RCC 7860 (cell line): ENCODE results near the gene TEX9.
"Not testable (repeated sequence)": the region's sequence is repeated elsewhere in the genome, so short reads cannot be mapped to it uniquely, and the experiment has no call there.

Experiments
- DNase-seq: peaks from one replicate; pipeline ENCODE4 v3.0.0-alpha.2; 2015; ENCODE audit warnings: low spot score
- FAIRE-seq: peaks from 2 replicates; lab custom pipeline; 2012; peaks lifted over from hg19 to GRCh38; lab: Jason Lieb, UNC

TEX9 gene

GRCh38 chr15:56361987-56362386 lies 3.2 kb upstream of the TEX9 start:
- no peak for FAIRE-seq
- DNase-seq = no peak

DNA sequence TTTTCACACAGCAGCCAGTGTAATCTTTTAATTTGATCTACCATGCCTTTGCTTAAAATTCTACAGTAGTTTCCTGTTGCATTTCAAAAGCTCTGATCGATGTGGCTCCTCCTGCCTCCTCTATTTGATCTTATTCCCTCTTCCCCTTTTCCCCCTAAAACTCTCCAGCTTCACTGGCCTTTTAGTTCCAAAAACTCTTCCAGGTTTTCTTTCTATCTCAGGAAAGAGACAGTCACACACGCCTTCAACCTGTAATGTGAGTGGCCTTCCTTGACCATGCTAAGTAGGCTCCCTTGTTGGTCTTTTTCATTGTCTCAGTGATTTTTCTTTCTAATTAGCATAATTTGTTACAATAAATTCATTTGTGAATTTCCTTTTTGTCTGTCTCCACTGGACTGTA lies 985 bp downstream of the TEX9 start:
- DNase-seq (no peak), FAIRE-seq (no peak)

DNA sequence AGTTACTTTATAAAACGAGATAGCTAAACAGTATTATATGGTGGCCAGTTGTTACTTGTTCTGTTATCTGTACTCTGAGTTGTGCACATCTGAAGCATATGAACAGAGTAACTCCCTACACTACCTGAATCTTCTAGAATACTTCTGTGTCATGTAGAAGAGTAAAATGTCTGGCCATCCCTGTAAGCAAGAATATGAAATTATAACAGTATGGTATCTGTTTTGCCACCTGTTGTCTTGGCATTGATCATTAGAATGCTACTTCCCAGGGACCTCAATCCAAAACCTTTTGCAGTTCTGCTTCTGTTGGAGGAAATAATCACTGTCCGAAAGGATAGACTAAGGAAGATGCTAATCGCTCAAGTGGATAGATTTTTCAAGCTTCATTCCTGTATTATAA lies 1.9 kb downstream of the TEX9 start:
- FAIRE-seq (no peak), DNase-seq (no peak)

- FAIRE-seq (no peak), DNase-seq (no peak)
Measured at GRCh38 chr15:56369234-56369633, 4.0 kb downstream of the TEX9 start.

DNA sequence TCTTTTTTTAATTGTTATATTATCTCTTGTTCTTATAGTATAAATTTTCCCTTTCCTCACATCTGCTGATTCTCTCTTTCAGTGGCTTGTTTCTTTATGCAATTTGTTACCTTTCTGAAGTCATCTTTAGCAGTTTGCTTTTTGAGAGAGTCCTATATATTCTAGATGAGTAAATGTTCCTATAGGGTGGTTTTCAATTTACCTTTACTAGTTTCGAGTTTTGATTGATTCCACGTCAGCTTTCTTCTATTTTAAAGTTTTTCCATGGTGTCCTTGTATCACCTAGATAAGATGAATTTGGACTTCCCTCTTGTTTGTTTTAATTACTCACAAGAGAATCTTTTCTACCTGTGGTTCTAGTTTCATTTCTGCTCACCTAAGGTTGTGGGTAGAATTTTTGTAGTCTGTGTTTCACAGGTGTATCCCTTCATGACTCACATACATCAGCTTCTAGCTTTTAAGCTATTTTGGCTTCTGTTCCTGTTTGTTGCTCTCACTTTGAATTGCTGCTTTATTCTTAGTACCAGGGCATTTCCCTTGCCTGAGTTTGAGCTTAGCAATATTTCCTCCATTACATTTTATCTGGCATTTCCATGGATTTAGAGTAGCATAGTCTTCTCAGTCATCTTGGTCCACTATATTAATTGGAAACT lies 6.4 kb downstream of the TEX9 start:
- no peak for DNase-seq
- no peak for FAIRE-seq

- not testable (repeated sequence) for DNase-seq, FAIRE-seq
Measured at GRCh38 chr15:56374693-56375092, 9.5 kb downstream of the TEX9 start.

DNA sequence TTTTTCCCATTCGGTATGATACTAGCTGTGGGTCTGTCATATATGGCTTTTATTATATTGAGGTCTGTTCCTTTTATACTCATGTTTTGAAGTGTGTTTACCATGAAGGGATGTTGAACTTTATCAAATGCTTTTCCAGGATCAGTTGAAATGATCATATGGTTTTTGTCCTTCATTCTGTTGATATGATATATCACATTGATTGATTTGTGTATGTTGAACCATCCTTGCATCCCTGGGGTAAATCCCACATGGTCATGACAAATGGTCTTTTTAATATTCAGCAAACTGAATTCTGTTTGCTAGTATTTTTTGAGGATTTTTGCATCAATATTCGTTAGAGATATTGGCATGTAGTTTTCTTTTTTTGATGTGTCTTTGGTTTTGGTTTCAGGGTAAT lies 12.6 kb downstream of the TEX9 start:
- not testable (repeated sequence) for DNase-seq, FAIRE-seq

DNA sequence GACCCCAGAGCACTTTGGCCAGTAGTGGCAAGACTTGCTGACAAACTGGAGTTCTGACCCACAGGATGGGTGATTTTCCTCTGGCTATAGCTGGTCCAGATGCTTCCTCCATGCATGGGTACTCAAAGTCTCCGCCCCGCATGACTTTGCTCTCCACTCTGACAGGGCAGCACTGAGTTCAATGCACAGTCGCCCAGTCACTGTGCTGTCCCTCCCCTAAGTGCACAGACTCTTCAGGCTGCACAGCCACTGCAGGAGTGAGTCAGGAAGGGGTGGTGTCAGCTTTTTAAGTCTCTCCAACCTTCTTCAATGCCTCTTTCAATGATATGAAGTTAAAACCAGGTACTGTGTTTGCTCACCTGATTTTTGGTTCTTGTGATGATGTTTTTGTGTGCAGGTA lies 17.8 kb downstream of the TEX9 start:
- FAIRE-seq = no peak
- no peak for DNase-seq

- DNase-seq (no peak), FAIRE-seq (no peak)
Measured at GRCh38 chr15:56385908-56386307, 20.7 kb downstream of the TEX9 start.

DNA sequence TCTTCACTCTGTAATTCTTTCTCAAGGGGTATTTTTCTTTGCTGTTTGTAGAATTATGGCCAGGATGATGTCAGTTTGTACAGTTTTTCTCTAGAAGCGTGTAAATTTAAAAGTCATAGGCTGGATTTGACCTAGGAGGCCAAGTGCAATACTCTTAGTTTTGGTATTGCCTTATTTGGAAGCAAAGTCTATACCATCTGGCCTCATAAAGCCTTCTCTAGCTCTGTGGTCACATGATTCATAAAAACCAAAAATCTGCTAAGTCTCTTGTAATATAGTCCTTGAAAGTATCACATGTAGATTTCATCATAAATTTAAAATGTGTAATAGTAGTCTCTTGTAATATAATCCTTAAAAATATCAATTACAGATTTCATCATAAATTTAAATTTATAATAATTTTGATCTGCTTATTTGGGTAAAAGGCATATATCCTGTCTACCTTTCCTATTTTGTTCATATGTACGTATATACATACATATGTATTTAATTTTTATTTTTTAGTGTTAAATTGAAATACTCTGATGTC lies 25.6 kb downstream of the TEX9 start:
- DNase-seq (no peak), FAIRE-seq (no peak)

DNA sequence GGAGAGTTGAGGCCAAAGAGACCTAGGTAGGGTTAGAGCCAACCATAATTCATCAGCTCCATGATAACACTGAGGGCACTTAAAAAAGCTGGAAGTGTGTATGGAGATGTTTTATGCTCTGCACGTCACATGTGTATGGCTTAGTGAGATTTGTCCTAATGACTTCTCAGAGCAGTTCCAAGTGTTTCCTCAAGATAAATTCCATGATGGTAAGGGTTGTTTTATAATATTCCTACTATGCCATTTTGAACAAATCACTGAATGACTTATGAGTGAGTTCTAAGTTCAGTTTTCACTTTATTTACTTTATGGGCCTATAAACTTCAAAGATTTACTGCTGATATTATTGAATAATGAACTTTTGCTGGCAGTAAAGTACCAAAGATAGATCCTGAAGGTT lies 28.1 kb downstream of the TEX9 start:
- DNase-seq = no peak
- FAIRE-seq = no peak

GRCh38 chr15:56394909-56395308 lies 29.7 kb downstream of the TEX9 start:
- no peak for FAIRE-seq
- DNase-seq = no peak

DNA sequence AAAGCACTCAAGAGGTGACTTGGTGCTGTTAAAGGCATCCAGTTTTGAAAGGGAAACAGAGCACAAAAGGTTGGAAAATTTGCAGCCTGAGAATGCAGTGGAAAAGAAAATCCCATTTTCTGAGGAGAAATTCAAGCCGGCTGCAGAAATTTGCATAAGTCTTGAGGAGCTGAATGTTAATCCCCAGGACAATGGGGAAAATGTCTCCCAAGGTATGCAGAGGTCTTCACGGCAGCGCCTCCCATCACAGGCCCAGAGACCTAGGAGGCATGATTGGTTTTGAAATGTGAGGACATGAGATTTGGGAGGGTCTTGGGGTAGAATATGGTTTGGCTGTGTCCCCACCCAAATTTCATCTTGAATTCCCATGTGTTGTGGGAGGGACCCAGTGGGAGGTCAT lies 32.1 kb downstream of the TEX9 start:
- not testable (repeated sequence) for DNase-seq, FAIRE-seq

- not testable (repeated sequence) for FAIRE-seq, DNase-seq
Measured at GRCh38 chr15:56399209-56399608, 34.0 kb downstream of the TEX9 start.

DNA sequence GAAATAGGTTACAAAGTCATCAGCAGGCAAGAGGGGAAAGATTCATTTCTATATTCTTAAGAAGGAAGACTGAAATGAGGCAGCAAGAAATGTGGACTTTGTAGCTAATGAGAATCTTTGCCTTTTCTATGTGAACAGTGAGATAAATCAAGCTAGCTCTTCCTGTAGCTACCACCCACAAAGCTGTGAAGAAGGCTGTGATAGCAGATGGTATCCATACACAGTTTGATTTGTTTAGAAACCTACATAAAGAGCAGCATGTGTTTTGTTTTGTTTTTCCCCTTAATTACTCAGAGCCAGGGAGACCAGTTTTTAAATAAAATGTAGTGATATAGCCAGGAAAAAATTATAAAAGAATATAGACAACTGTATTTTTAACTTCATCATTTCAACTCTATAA lies 45.5 kb downstream of the TEX9 start:
- FAIRE-seq (no peak), DNase-seq (no peak)

- no peak for DNase-seq
- no peak for FAIRE-seq
Measured at GRCh38 chr15:56411122-56411749, 46.0 kb downstream of the TEX9 start.

GRCh38 chr15:56413114-56413733 lies 48.0 kb downstream of the TEX9 start:
- FAIRE-seq = peak; percentile 98

GRCh38 chr15:56425276-56425675 lies 60.0 kb downstream of the TEX9 start:
- DNase-seq (no peak), FAIRE-seq (no peak)

More at GRCh38 chr15:56413114-56413733, 48.0 kb downstream of the TEX9 start:
- DNase-seq = not testable (repeated sequence)

DNA sequence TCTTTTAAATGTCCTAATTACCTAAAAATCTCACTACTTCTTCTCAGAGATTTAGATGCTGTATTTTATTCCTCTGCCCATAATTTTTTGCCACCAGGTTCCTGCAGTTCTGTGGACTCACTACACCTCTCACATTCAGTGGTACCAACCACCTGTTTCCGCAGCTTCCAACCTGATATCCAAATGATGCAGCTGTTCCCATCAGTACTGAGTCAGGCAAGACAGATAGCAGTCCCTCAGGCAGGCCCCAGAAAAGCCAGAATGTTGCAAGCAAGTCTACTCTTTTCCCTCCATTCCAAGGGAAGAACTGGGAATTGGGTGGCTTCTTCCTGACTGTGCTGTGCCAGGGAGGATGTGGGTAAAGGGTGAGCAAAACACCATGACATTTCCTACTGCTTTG lies 60.8 kb downstream of the TEX9 start:
- FAIRE-seq = no peak
- no peak for DNase-seq

GRCh38 chr15:56428821-56429458 lies 63.7 kb downstream of the TEX9 start:
- FAIRE-seq = peak; percentile 81
- DNase-seq = peak; percentile 39

DNA sequence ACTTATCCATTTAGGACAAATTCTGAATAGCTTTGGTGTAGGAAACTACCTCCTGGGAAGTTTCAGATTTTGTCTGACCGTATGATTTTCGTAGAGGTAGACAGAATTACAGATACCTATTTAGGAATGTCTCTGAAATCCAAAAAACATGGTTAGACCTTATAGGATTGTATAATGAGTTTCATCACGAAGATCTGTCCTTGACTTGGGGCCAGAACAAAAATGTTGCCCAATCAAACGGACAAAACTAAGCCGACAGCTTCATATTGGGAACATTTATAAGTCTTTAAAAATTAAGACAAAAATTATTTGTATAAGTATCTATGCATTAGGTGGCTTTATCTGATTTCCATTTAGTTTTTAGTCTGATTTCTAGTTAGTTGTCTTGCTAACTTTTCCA lies 67.1 kb downstream of the TEX9 start:
- no peak for FAIRE-seq
- DNase-seq = no peak
